Neuronal stem cell (in vitro differentiated cells): ENCODE measurements around the gene NAALADL2.
"Not testable (repeated sequence)": the region's sequence is repeated elsewhere in the genome, so short reads cannot be mapped to it uniquely, and the experiment has no call there.

Experiments used
- DNase-seq: peaks from one replicate; pipeline ENCODE4 v3.0.0-alpha.2; 2013; ENCODE audit warnings: low spot score
- H2AFZ ChIP-seq: one replicate; pipeline ENCODE4 v1.6.1; 2013; ENCODE audit warnings: mild to moderate bottlenecking, low read length, inconsistent platforms
- H2AK5ac ChIP-seq: 2 replicates; pipeline ENCODE4 v1.6.1; 2013; ENCODE audit warnings: low read depth, mild to moderate bottlenecking, inconsistent platforms, low read length, moderate library complexity, mixed read lengths
- H2BK120ac ChIP-seq: 2 replicates; pipeline ENCODE4 v1.6.1; 2013; ENCODE audit warnings: low read depth, mild to moderate bottlenecking, inconsistent platforms, low read length, moderate library complexity, mixed read lengths
- H2BK12ac ChIP-seq: one replicate; pipeline ENCODE4 v1.6.1; 2013; ENCODE audit warnings: low read length, inconsistent platforms
- H2BK15ac ChIP-seq: 2 replicates; pipeline ENCODE4 v1.6.1; 2013; ENCODE audit warnings: mild to moderate bottlenecking, low read length, inconsistent platforms, mixed read lengths
- H2BK5ac ChIP-seq: one replicate; pipeline ENCODE4 v1.6.1; 2013; ENCODE audit warnings: inconsistent platforms, mild to moderate bottlenecking, low read length, moderate library complexity
- H3K14ac ChIP-seq: one replicate; pipeline ENCODE4 v1.6.1; 2013; ENCODE audit warnings: low read length, inconsistent platforms
- H3K18ac ChIP-seq: 2 replicates; pipeline ENCODE4 v1.6.1; 2013; ENCODE audit warnings: low read length, inconsistent platforms
- H3K23ac ChIP-seq: 2 replicates; pipeline ENCODE4 v1.6.1; 2013; ENCODE audit warnings: low read depth, mild to moderate bottlenecking, mixed read lengths, low read length, inconsistent platforms; ENCODE audit not compliant: poor library complexity
- H3K27ac ChIP-seq: replicated peaks from 3 replicates; pipeline ENCODE4 v1.5.1; 2013; ENCODE audit warnings: low read length, inconsistent platforms
- H3K27me3 ChIP-seq, 3 experiments: 2 replicates each; pipeline ENCODE4 v1.6.1; 2013; ENCODE audit warnings: low read length in 3 of 3, mild to moderate bottlenecking in 2 of 3, inconsistent platforms in 1 of 3, low read depth in 1 of 3, mixed read lengths in 1 of 3, moderate library complexity in 1 of 3; ENCODE audit not compliant: control insufficient read depth in 3 of 3, insufficient read depth in 3 of 3
- H3K36me3 ChIP-seq, 2 donors: replicated peaks in 1 of 2; 2 replicates each; pipeline ENCODE4 v1.6.1; 2013; ENCODE audit warnings: low read length in 2 of 2; ENCODE audit not compliant: control insufficient read depth in 2 of 2, insufficient read depth in 2 of 2
- H3K4ac ChIP-seq: 2 replicates; pipeline ENCODE4 v1.6.1; 2013; ENCODE audit warnings: inconsistent platforms, mild to moderate bottlenecking, low read length, moderate library complexity
- H3K4me1 ChIP-seq, 2 donors: 1 replicate in 1 of 2; 2 replicates in 1 of 2; pipeline ENCODE4 v1.6.1; 2013; ENCODE audit warnings: low read length in 2 of 2, low read depth in 1 of 2; ENCODE audit not compliant: control insufficient read depth in 2 of 2, insufficient read depth in 1 of 2
- H3K4me2 ChIP-seq: one replicate; pipeline ENCODE4 v1.6.1; 2013; ENCODE audit warnings: mild to moderate bottlenecking, low read length, inconsistent platforms; ENCODE audit not compliant: insufficient read depth, poor library complexity, severe bottlenecking
- H3K4me3 ChIP-seq, 2 donors: 2 replicates each; pipeline ENCODE4 v1.5.1; 2013; ENCODE audit warnings: low read length in 2 of 2, mild to moderate bottlenecking in 2 of 2, inconsistent platforms in 1 of 2, moderate library complexity in 1 of 2
- H3K79me1 ChIP-seq: one replicate; pipeline ENCODE4 v1.6.1; 2013; ENCODE audit warnings: low read depth, mild to moderate bottlenecking, inconsistent platforms, low read length, moderate library complexity
- H3K9ac ChIP-seq: one replicate; pipeline ENCODE4 v1.6.1; 2013; ENCODE audit warnings: mild to moderate bottlenecking, low read depth, low read length, inconsistent platforms; ENCODE audit not compliant: poor library complexity
- H3K9me3 ChIP-seq, 2 donors: replicated peaks in 1 of 2; 2 replicates each; pipeline versions ENCODE3 to v1.6.1; 2013; ENCODE audit warnings: low read length in 2 of 2, mild to moderate bottlenecking in 2 of 2, inconsistent platforms in 1 of 2, low read depth in 1 of 2, mixed read lengths in 1 of 2, moderate library complexity in 1 of 2; ENCODE audit not compliant: control insufficient read depth in 2 of 2, insufficient read depth in 1 of 2
- H4K8ac ChIP-seq: one replicate; pipeline ENCODE4 v1.6.1; 2013; ENCODE audit warnings: low read depth, mild to moderate bottlenecking, inconsistent platforms, low read length, moderate library complexity
- H4K91ac ChIP-seq: one replicate; pipeline ENCODE4 v1.6.1; 2013; ENCODE audit warnings: low read length, low read depth, mild to moderate bottlenecking, inconsistent platforms; ENCODE audit not compliant: poor library complexity
- WGBS, 2 donors: extraction: QIAGEN DNeasy Blood & Tissue Kit; methylation state at CpG; one replicate each; pipeline ENCODE4 v1.1.7; 2013; ENCODE audit warnings: missing lambda C conversion rate in 2 of 2, mixed read lengths in 1 of 2; ENCODE audit not compliant: insufficient read length in 2 of 2, insufficient replicate concordance in 1 of 2; ENCODE audit errors: extremely low coverage in 2 of 2; 5-methylcytosine and 5-hydroxymethylcytosine counted together

NAALADL2 gene

GRCh38 chr3:175161291-175161690 lies 302.2 kb downstream of the NAALADL2 start:
- Histone ChIP-seq H3K18ac (no peak overlapping the region), H3K36me3 (no peaks in the 10 kb centered on the region), H2BK5ac (no peak overlapping the region), H3K27me3 (no peaks in the 10 kb centered on the region), H2BK15ac (no peak overlapping the region), H3K27ac (no peak overlapping the region), H4K91ac (no peak overlapping the region), H3K79me1 (no peaks in the 10 kb centered on the region), H3K4me1 (no peaks in the 10 kb centered on the region), H2BK12ac (no peak overlapping the region), H3K4ac (no peak overlapping the region), H3K4me2 (no peak overlapping the region), H2BK120ac (no peak overlapping the region), H4K8ac (no peak overlapping the region), H3K9me3 (no peaks in the 10 kb centered on the region), H2AFZ (no peak overlapping the region), H3K14ac (no peak overlapping the region), H3K9ac (no peak overlapping the region), H2AK5ac (no peak overlapping the region), H3K23ac (no peak overlapping the region), H3K4me3 (no peak overlapping the region)
- DNase-seq: no peak
- WGBS, 2 donors: no CpG with 5 or more reads among the region's 5 CpGs

DNA sequence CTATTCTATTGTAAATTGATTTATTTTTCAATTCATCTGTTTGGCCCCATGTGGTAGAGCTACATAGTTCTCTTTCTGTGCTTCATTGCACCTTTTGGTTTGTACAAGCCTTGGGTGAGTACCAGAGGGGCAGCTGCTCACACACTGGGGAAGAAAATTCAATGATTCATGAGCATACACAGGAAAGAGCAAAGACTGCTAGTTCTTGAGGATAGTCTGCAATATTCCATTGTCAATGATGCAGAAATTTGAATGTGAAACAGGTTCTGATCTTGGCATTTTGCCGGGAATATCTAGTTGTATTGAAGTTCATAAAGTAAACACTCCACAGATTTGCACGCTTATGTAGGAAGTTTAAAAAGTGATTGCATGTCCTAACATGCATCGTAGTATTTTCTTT lies 304.6 kb downstream of the NAALADL2 start:
- H3K9me3 ChIP-seq: no peaks in the 10 kb centered on the region
- no peak for DNase-seq

DNA sequence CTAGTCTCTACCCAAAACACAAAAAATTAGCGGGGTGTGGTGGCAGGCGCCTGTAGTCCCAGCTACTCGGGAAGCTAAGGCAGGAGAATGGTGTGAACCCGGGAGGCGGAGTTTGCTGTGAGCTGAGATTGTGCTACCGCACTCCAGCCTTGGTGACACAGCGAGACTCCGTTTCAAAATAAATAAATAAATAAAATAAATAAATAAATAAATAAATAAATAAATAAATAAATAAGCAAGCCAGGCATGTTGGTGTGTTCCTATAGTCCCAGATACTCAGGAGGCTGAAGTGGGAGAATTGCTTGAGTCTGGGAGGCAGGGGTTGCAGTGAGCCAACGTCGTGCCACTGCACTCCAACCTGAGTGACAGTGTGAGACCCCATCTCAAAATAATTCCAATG lies 314.0 kb downstream of the NAALADL2 start:
- H3K18ac ChIP-seq, H2AFZ ChIP-seq, H3K9me3 ChIP-seq, H4K91ac ChIP-seq, H2BK120ac ChIP-seq, H2BK12ac ChIP-seq, H4K8ac ChIP-seq, DNase-seq, H3K4me3 ChIP-seq, H3K27ac ChIP-seq, H3K23ac ChIP-seq, H2AK5ac ChIP-seq, H3K27me3 ChIP-seq, H3K9ac ChIP-seq, H3K4ac ChIP-seq, H2BK5ac ChIP-seq, H3K36me3 ChIP-seq, H3K79me1 ChIP-seq, H2BK15ac ChIP-seq, H3K4me1 ChIP-seq: not testable (repeated sequence)
- WGBS, 2 donors: no CpG with 5 or more reads among the region's 10 CpGs
- H3K14ac ChIP-seq: peak overlapping the region; percentile 71
- peak overlapping the region; percentile 14 for H3K4me2 ChIP-seq

More for the DNA sequence above, 304.6 kb downstream of the NAALADL2 start:
- Histone ChIP-seq H3K23ac (no peak overlapping the region), H3K14ac (no peak overlapping the region), H3K36me3 (no peaks in the 10 kb centered on the region), H2AK5ac (no peak overlapping the region), H3K27ac (no peak overlapping the region), H2BK5ac (no peak overlapping the region), H3K18ac (no peak overlapping the region), H3K4me2 (no peak overlapping the region), H3K9ac (no peak overlapping the region), H2BK12ac (no peak overlapping the region), H3K27me3 (no peaks in the 10 kb centered on the region), H4K91ac (no peak overlapping the region), H2BK120ac (no peak overlapping the region), H4K8ac (no peak overlapping the region), H3K4me3 (no peak overlapping the region), H2AFZ (no peak overlapping the region), H2BK15ac (no peak overlapping the region), H3K4ac (peak overlapping the region; percentile 37), H3K79me1 (no peaks in the 10 kb centered on the region), H3K4me1 (no peaks in the 10 kb centered on the region)
- WGBS, 2 donors: no CpG with 5 or more reads among the region's 3 CpGs

GRCh38 chr3:175176556-175176955 lies 317.4 kb downstream of the NAALADL2 start:
- Histone ChIP-seq H2AK5ac (no peak overlapping the region), H2BK15ac (no peak overlapping the region)

More at GRCh38 chr3:175176556-175176955, 317.4 kb downstream of the NAALADL2 start:
- Histone ChIP-seq H3K18ac (no peak overlapping the region), H3K4me2 (no peak overlapping the region), H2BK12ac (no peak overlapping the region), H3K4me1 (peaks cover 0 to 6% of the 10 kb centered on the region in 2 donors), H4K91ac (no peak overlapping the region), H3K27ac (no peak overlapping the region), H2BK120ac (no peak overlapping the region), H3K9ac (no peak overlapping the region), H3K4me3 (no peak overlapping the region), H3K36me3 (no peaks in the 10 kb centered on the region), H2BK5ac (no peak overlapping the region), H3K79me1 (no peaks in the 10 kb centered on the region), H4K8ac (no peak overlapping the region), H3K23ac (no peak overlapping the region), H2AFZ (peak overlapping the region; percentile 59), H3K4ac (no peak overlapping the region), H3K14ac (no peak overlapping the region), H3K9me3 (no peaks in the 10 kb centered on the region), H3K27me3 (no peaks in the 10 kb centered on the region)
- DNase-seq: no peak
- no CpG with 5 or more reads among the region's 3 CpGs for WGBS, 2 donors
